CD4-positive, alpha-beta T cell treated with Interleukin-17A for 4 hours (primary cell): ENCODE results near the gene SLC25A19.
"Not testable (repeated sequence)": the region's sequence is repeated elsewhere in the genome, so short reads cannot be mapped to it uniquely, and the experiment has no call there.

Source experiments
- DNase-seq: peaks from one replicate; pipeline ENCODE4 v3.0.0-alpha.2; 2020; ENCODE audit warnings: mixed read lengths

Gene SLC25A19

DNA sequence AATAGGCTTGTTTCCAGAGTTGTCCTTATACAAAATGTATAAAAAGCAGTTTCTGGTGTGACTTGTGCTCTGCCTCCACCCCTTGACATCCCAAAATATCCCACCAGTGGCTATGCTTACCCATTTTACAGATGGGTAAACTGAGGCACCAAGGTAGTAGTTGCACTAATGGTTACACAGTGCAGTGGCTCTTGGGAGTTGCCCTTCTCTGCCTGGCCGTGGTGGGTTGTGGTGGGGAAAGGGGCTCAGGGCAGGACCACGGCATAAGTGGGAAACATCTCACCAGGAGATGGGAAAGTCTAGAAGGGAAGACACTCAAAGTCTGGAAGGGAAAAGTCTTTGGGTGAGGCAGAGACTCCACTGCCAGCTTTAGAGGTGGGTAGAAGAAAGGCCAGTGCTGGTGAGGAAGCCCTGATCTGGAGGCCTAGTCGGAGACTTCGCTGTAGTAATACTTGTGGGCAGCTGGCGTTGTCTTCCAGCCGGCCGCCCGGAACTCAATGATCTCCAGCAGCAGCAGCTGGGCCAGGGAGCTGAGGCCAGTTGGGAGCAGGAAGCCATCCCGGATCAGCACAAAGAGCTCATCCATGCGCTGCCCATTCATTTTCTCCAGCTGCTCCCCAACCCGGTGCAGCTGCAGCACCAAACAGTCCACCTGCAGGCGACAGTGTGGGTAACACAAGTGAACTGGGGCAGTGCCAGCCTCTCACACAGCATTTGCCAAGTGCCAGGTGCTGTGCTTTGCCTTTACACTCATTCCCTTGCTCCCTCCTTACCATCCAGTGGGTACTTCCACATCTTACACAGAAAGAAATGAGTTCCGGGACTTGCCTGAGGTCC, 22.7 kb downstream of the SLC25A19 start:
- no peak for DNase-seq

DNA sequence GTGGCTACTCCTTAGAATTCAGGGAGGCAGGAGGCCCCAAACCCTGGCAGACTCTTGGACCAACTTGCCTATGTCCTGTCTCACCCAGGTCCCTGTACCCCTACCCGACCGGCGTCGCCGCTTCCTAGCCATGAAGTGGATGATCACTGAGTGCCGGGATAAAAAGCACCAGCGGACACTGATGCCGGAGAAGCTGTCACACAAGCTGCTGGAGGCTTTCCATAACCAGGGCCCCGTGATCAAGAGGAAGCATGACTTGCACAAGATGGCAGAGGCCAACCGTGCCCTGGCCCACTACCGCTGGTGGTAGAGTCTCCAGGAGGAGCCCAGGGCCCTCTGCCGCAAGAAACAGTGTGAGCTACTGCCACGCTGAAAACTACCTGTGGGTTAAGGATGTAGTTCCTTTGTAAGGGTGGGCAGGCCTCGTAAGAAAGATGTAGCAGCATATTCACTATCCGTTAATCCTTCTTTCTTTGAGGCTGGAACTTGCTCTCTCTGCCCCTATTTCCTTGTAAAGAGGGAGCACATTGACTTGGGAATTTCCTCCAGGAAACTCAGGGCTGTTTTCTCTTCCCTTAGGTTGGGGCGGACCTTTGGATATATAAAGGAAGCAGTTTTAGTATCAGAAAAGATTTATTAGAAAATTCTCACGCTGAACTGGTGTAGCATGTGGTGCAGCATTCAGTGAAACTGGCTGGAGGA, 23.5 kb downstream of the SLC25A19 start:
- DNase-seq: no peak

DNA sequence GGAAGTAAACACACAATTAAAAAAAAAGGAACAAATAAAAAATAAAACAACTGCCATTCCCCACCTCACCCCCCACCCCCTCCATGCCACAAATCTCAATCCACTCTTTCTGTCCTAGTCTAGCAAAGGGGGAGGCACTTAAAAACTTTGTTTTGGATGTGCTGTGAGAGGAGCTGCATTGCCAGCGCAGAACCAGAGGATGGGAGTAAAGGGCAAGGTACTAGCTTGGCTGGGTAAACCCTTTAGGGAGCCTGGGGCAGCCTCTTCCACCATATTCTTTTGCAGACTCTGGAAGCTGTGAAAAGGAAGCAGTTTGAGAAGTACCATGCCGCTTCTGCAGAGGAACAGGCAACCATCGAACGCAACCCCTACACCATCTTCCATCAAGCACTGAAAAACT, 26.2 kb downstream of the SLC25A19 start:
- DNase-seq: no peak

DNA sequence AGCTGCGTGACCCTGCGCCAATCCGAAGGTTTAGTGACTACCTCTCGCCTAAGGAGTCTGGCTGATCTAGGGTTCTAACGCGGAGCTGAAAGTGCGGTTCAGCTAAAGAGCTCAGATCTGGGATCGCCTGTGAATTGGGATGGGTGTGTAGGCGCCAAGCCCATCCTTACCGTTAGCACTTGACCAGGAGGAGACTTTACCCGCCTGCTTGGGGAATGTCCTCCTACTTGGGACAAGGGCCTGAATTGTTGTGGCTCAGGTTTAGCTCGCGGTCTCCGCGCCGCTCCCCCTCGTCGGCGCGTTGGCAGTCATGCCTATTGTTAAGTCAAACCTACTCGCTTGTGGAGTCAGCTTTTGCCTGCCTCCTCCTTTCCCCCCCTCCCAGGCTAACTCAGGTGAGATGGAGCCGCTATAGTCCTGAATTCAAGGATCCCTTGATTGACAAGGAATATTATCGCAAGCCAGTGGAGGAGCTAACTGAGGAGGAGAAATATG, 27.1 kb downstream of the SLC25A19 start:
- DNase-seq: no peak

DNA sequence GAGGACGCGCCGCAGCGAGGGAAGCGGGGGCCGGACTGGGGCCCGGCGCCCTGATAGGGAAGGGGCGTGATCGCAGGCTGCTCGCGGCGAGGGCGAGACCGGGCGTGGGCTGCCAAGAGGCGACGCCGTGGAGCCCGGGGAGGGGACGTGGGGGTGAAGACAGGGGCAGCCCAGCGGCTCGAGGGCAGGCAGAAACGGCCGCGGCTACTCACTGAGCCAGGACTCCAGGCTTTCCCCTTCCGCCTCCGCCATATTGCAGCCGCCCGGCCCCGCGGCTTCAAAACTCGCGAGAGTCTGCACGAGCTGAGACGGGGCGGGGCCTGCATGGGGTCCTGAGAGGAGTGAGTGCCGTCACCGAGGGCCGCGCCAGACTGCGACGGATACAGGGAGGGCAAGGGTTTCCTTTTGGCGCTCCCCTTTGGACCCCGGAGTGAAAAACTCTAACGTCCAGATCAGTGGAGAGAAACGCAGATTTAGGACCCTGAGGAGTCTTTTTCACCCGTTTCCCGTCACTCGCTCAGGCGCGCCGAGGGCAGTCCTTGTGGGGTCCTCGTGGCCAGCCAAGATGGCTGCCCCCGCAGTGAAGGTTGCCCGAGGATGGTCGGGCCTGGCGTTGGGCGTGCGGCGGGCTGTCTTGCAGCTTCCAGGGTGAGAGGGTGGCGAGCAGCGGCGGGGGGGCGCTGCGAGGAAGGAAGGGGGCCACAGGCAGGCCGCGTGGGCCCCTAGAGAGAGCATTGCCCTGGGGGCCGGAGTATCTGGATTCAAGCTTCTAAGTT, 27.7 kb downstream of the SLC25A19 start, which contains the start of the genes GGA3 and MRPS7:
TSS of gene GGA3 (minus strand) at position 271 of the 776 bp plus-strand sequence. CDS start at position 252, 19 bp downstream.
TSS of gene MRPS7 (plus strand) at position 544 of the 776 bp plus-strand sequence. CDS start at position 566, 22 bp downstream.
- DNase-seq: peak; percentile 97

DNA sequence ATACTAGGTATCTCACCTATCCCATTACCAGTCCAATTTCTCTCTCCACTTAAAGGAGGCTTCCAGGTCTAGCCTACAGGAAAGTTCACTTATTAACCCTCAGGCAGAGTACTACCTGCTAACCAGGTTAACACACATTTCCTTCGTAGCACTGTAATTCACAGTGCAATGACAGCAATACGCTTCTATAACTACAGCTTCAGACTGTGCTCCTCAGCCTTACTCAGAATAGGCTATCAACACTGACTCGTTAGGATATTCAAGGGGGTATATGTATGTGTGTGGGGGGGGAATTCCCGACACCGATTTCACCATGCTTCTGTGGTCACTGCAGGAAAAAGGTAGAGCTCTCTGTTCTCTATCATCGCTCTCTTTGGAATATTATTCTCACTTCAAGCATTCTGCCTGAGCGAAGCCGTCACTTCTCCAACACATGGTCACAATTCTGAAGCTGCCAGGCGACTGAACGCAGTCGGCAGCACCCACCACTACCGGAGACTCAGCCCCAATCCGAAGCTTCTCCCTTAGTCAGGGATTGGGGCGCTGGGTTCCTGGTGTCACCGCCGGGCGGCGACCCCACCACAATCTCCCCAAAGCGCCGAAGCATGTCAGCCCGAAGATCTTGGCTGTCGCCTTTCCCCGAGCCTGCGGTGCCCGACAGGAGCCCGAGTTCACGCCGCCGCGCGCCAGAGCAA, 28.4 kb downstream of the SLC25A19 start:
- DNase-seq: no peak

DNA sequence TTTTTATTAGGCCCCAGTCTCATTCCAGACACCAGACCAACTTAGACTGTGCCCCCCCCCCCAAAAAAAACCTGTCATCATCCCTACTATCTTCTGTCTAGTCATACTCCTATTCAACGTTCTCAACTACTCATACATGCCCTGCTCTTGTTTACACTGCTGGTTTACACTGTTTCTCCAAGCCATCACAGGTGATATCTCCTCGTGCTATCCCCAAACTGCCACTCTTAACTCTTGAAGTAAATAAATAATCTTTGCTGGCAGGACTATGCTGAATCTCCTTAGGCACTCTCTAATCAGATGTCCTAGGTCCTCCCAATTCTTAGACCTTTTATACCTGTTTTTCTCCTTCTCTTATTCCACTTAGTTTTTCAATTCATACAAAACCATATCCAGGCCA, 32.0 kb downstream of the SLC25A19 start:
- DNase-seq: not testable (repeated sequence)

- not testable (repeated sequence) for DNase-seq
These were observed 33.1 kb downstream of the SLC25A19 start for GRCh38 chr17:75255954-75256698.

GRCh38 chr17:75252039-75252816, 37.0 kb downstream of the SLC25A19 start:
- DNase-seq: no peak

- peak; percentile 80 for DNase-seq
These were observed 39.2 kb downstream of the SLC25A19 start for GRCh38 chr17:75250009-75250471.

DNA sequence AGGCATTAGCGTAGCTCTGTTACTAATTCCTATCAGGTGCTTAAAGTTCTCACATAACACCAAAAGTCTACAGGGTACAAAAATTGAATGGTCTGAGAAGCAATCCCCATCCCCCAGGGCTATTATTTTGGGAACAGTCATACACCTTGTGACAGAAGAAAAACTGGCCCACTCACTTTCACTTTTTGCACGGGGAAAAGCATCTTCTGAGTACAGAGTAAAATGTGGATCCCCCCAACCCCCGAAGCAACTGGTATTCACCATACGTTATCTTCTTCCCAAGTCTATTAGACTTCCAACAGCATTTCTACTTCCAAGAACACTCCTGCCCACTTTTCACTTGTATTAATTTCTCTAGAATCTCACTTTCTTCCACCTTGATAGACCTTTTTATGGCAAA, 39.7 kb downstream of the SLC25A19 start:
- DNase-seq: no peak

DNA sequence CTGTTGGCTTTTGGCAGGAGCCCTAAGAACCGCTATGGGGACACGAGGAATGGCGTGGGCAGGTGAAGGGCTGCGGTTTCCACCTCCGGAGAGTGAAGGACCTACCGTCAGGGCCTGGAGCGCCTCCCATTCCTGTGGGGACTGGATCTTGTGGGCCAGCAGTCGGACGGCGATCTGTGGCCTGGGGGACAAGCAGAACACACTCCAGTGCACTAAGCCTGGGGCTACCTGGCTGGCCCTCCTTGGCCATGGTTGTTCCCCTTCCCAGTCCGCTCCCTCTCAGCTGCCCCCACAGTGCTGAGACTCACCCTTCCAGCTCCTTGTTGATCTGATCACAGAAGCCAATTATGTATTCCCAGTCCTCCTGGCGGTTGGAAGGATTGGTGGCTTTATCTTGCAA, 42.8 kb downstream of the SLC25A19 start:
- DNase-seq: no peak

- DNase-seq: no peak
These were observed 44.2 kb downstream of the SLC25A19 start for GRCh38 chr17:75245011-75245410.

DNA sequence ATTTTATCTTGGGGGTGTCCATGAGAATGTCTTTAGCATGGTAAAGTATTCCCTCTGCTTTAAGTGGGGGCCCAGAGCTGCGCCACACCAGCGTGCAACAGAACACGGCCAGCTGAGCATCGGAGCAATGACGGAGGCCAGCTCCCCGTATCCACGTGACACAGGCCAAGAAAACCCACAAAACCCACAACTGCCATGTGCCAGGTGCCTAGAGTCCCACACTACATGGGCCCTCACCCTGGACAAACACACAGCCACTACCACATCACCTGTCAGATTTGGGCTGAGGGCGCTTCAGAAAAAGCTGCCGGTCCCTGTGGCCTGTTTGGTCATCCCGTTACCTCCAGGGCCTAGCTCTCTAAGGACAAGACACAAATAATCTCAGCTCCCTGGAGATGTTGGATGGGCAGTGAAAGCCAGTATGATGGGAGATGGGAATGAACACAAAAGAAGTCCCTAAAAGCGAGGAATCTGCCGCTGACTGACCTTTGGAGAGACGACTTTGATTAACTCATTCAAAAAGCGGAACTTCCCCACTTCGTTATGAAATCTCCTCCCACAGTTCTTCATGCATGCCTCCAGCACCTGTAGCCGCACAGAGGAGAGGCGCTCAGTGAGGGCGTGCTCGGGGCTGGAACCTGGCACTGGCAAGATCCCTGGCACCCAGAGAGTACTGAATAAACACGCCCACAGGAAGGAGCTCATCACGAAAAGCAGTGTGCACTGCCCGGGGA, 44.9 kb downstream of the SLC25A19 start:
- no peak for DNase-seq

DNA sequence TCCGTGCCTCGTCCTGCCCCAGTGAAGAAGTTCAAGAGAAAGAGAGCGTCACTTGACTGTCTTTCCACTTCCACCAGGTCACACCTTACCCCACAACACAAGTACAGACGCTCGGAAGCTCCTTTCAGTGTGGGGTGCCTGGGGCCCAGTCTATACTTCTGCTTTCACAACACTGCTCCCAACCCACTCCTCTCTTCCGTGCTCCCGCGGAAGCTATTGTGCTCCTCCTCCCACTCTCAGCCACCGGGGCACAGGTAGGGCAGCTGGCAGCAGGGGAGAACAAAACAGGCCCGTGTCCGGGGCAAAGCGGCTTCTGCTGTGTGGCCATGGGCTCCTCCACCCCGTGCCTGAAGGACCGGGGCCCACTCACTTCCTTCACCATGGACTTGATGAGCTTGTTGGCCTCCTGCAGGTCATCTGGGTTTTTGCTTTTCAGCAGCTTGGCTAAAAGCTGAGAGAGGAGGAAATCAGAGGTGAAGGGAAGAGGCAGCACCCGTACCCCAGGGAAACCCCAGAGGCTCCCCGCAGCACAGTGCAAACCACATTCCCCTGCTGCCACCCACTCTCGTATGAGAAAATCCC, 46.7 kb downstream of the SLC25A19 start:
- peak; percentile 12 for DNase-seq

GRCh38 chr17:75241996-75242460, 47.2 kb downstream of the SLC25A19 start:
- peak; percentile 19 for DNase-seq

DNA sequence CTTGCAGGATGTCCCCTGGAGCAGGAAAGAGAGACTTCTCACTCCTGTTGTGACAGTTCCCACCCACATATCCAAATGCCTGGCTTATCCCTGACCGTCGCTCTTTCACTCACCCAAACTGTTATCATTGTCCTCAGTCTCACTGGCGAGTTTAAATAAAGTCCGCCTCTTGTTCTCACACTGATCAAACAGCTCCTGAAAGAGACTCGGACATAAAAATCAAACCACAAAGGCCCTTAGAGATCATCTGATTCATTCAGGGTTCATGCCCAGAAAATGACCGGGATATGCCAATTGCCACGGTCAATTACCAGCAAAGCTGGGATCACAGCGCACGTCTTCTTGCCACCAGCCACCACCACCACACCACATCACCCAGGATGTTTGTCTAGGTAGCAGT, 47.7 kb downstream of the SLC25A19 start:
- DNase-seq: no peak

GRCh38 chr17:75241143-75241430, 48.1 kb downstream of the SLC25A19 start:
- DNase-seq: no peak

- DNase-seq: peak; percentile 51
These were observed 48.7 kb downstream of the SLC25A19 start for GRCh38 chr17:75240394-75241142.
